H1 (cell line): ENCODE measurements around the gene MAP3K1. TPM values are rescaled to one million over a fixed set of nuclear protein-coding genes. Genes with fewer than 3 reads are reported as not detected.

ENCODE experiments used
- CTCF ChIA-PET: fragments of 300-600 bp; sonication (Branson Sonifier 250); formaldehyde crosslinking; loops from one replicate; lab custom pipeline; 2021; ENCODE audit not compliant: partially characterized antibody; lab: Charles Lee
- POLR2A ChIA-PET: fragments of 300-600 bp; sonication (Branson Sonifier 250); formaldehyde crosslinking; loops from one replicate; lab custom pipeline; 2021; ENCODE audit warnings: inconsistent platforms; ENCODE audit not compliant: partially characterized antibody; lab: Charles Lee
- DNase-seq, 2 experiments: peaks; one replicate each; pipeline versions ENCODE4 v3.0.0 to v3.0.0-alpha.2; 2010 to 2022; ENCODE audit warnings: low spot score in 2 of 2, low read depth in 1 of 2, mixed read lengths in 1 of 2
- FAIRE-seq: peaks from 2 replicates; lab custom pipeline; 2011; peaks lifted over from hg19 to GRCh38; lab: Jason Lieb, UNC
- H2AFZ ChIP-seq: 2 replicates; pipeline ENCODE4 v1.8.1; 2012; ENCODE audit warnings: low read length, inconsistent platforms
- H2AK5ac ChIP-seq: 2 replicates; pipeline ENCODE4 v1.6.1; 2013; ENCODE audit warnings: low read depth, low read length
- H2BK120ac ChIP-seq: replicated peaks from 2 replicates; pipeline ENCODE3; 2013; ENCODE audit warnings: low read depth, low read length, inconsistent platforms
- H2BK12ac ChIP-seq: 2 replicates; pipeline ENCODE4 v1.6.1; 2013; ENCODE audit warnings: low read depth, low read length
- H2BK15ac ChIP-seq: 2 replicates; pipeline ENCODE4 v1.6.1; 2013; ENCODE audit warnings: low read length
- H2BK20ac ChIP-seq: 2 replicates; pipeline ENCODE4 v1.6.1; 2013; ENCODE audit warnings: low read length
- H2BK5ac ChIP-seq: 2 replicates; pipeline ENCODE4 v1.6.1; 2013; ENCODE audit warnings: low read depth, low read length
- H3K14ac ChIP-seq: 2 replicates; pipeline ENCODE4 v1.6.1; 2013; ENCODE audit warnings: inconsistent platforms; ENCODE audit not compliant: insufficient read length
- H3K18ac ChIP-seq: 2 replicates; pipeline ENCODE4 v1.6.1; 2013; ENCODE audit warnings: low read length; ENCODE audit errors: extremely low read depth
- H3K23ac ChIP-seq: 2 replicates; pipeline ENCODE4 v1.6.1; 2013; ENCODE audit warnings: inconsistent platforms; ENCODE audit not compliant: insufficient read length
- H3K23me2 ChIP-seq: 2 replicates; pipeline ENCODE4 v1.6.1; 2013; ENCODE audit warnings: low read depth, low read length
- H3K27ac ChIP-seq: 2 replicates; pipeline ENCODE4 v1.6.1; 2011; ENCODE audit warnings: low read depth, low read length, inconsistent platforms
- H3K27me3 ChIP-seq, 4 experiments: replicated peaks in 1 of 4; 1 replicate in 1 of 4; 2 replicates in 3 of 4; pipeline versions ENCODE4 v1.6.1 to v1.8.1; 2011 to 2013; ENCODE audit warnings: low read length in 3 of 4, mild to moderate bottlenecking in 3 of 4, inconsistent platforms in 2 of 4, mixed read lengths in 2 of 4, moderate library complexity in 1 of 4; ENCODE audit not compliant: control insufficient read depth in 3 of 4, insufficient read depth in 3 of 4; ENCODE audit errors: extremely low read depth in 1 of 4
- H3K36me3 ChIP-seq, 4 experiments: 2 replicates each; pipeline versions ENCODE4 v1.6.1 to v1.8.1; 2011 to 2013; ENCODE audit warnings: mild to moderate bottlenecking in 4 of 4, low read length in 3 of 4, moderate library complexity in 2 of 4, control low read depth in 1 of 4, inconsistent platforms in 1 of 4; ENCODE audit not compliant: insufficient read depth in 4 of 4, control insufficient read depth in 2 of 4
- H3K4ac ChIP-seq: replicated peaks from 2 replicates; pipeline ENCODE3; 2013; ENCODE audit warnings: low read length, low read depth, mixed read lengths, inconsistent platforms; ENCODE audit not compliant: insufficient read length
- H3K4me1 ChIP-seq, 4 experiments: replicated peaks in 1 of 4; 1 replicate in 1 of 4; 2 replicates in 3 of 4; pipeline versions ENCODE4 v1.6.1 to v1.8.1; 2011 to 2013; ENCODE audit warnings: low read length in 3 of 4, inconsistent platforms in 2 of 4, mixed read lengths in 1 of 4; ENCODE audit not compliant: insufficient read depth in 4 of 4, control insufficient read depth in 3 of 4
- H3K4me2 ChIP-seq, 2 experiments: 2 replicates each; pipeline versions ENCODE4 v1.6.1 to v1.8.1; 2011 to 2013; ENCODE audit warnings: low read depth in 2 of 2, low read length in 2 of 2, control low read depth in 1 of 2, inconsistent platforms in 1 of 2, mild to moderate bottlenecking in 1 of 2; ENCODE audit not compliant: insufficient read depth in 1 of 2
- H3K4me3 ChIP-seq, 4 experiments: fragments of 200-600, 300-600 bp in 1 of 4; sonication (generic), shearing (Covaris generic), sonication (Bioruptor Twin) in 1 of 4; 2 replicates each; pipeline versions ENCODE4 v1.5.1 to v1.8.1; 2011 to 2016; ENCODE audit warnings: low read length in 4 of 4, low read depth in 3 of 4, control low read depth in 2 of 4, inconsistent platforms in 2 of 4, mild to moderate bottlenecking in 2 of 4, mixed read lengths in 1 of 4, moderate library complexity in 1 of 4; ENCODE audit not compliant: insufficient read depth in 2 of 4; ENCODE audit errors: extremely low read depth in 1 of 4
- H3K56ac ChIP-seq: replicated peaks from 2 replicates; pipeline ENCODE3; 2013; ENCODE audit warnings: low read depth, mild to moderate bottlenecking, mixed read lengths, low read length, inconsistent platforms; ENCODE audit not compliant: insufficient read length
- H3K79me1 ChIP-seq: 2 replicates; pipeline ENCODE4 v1.6.1; 2013; ENCODE audit warnings: low read depth, low read length, control low read depth
- H3K79me2 ChIP-seq, 2 experiments: 2 replicates each; pipeline versions ENCODE4 v1.6.1 to v1.8.1; 2012 to 2013; ENCODE audit warnings: low read length in 2 of 2, mild to moderate bottlenecking in 2 of 2, inconsistent platforms in 1 of 2; ENCODE audit not compliant: insufficient read depth in 2 of 2, control insufficient read depth in 1 of 2
- H3K9ac ChIP-seq, 4 experiments: replicated peaks in 1 of 4; 1 replicate in 1 of 4; 2 replicates in 3 of 4; pipeline versions ENCODE4 v1.6.1 to v1.8.1; 2011 to 2013; ENCODE audit warnings: low read depth in 3 of 4, low read length in 3 of 4, control low read depth in 2 of 4, mild to moderate bottlenecking in 2 of 4, moderate library complexity in 2 of 4, inconsistent platforms in 1 of 4; ENCODE audit errors: extremely low read depth in 1 of 4
- H3K9me3 ChIP-seq, 2 experiments: 2 replicates each; pipeline versions ENCODE4 v1.6.1 to v1.8.1; 2012 to 2013; ENCODE audit warnings: mild to moderate bottlenecking in 2 of 2, moderate library complexity in 2 of 2, control low read depth in 1 of 2, inconsistent platforms in 1 of 2, low read depth in 1 of 2, low read length in 1 of 2, mixed read lengths in 1 of 2; ENCODE audit not compliant: insufficient read depth in 2 of 2
- H4K20me1 ChIP-seq, 2 experiments: replicated peaks in 1 of 2; 2 replicates each; pipeline versions ENCODE3 to v1.8.1; 2011 to 2013; ENCODE audit warnings: inconsistent platforms in 2 of 2, low read length in 2 of 2, mild to moderate bottlenecking in 1 of 2; ENCODE audit not compliant: insufficient read depth in 2 of 2, control insufficient read depth in 1 of 2
- H4K5ac ChIP-seq: 2 replicates; pipeline ENCODE4 v1.6.1; 2013; ENCODE audit warnings: low read length, low read depth, mixed read lengths, inconsistent platforms; ENCODE audit not compliant: insufficient read length
- H4K8ac ChIP-seq: 2 replicates; pipeline ENCODE4 v1.8.0; 2013; ENCODE audit warnings: mild to moderate bottlenecking, moderate library complexity, low read length, inconsistent platforms; ENCODE audit not compliant: insufficient read depth; ENCODE audit errors: extremely low read depth
- H4K91ac ChIP-seq: replicated peaks from 2 replicates; pipeline ENCODE3; 2013; ENCODE audit warnings: low read length, mixed read lengths, inconsistent platforms; ENCODE audit not compliant: insufficient read length
- BACH1 ChIP-seq: IDR thresholded peaks from 2 replicates; pipeline ENCODE4 v1.6.1; 2012; ENCODE audit warnings: low read length, improper control_type of control experiment
- CBX8 ChIP-seq: fragments of 300-800, 300-1000 bp; sonication (generic); IDR thresholded peaks from 2 replicates; pipeline ENCODE4 v1.7.1; 2016; ENCODE audit warnings: low read depth, low read length, borderline replicate concordance
- CEBPB ChIP-seq: IDR thresholded peaks from 2 replicates; pipeline ENCODE4 v1.6.1; 2012; ENCODE audit warnings: low read depth, low read length
- CHD1 ChIP-seq: IDR thresholded peaks from 2 replicates; pipeline ENCODE4 v1.6.1; 2012; ENCODE audit warnings: low read depth, low read length, improper control_type of control experiment
- CTBP2 ChIP-seq: IDR thresholded peaks from 2 replicates; pipeline ENCODE4 v1.7.0; 2011; ENCODE audit warnings: borderline replicate concordance, mild to moderate bottlenecking, moderate library complexity, mixed read lengths, low read length; ENCODE audit not compliant: insufficient read depth, insufficient read length
- MAFK ChIP-seq: IDR thresholded peaks from 2 replicates; pipeline ENCODE4 v1.6.1; 2012; ENCODE audit warnings: low read depth, mild to moderate bottlenecking, improper control_type of control experiment, low read length
- NRF1 ChIP-seq: IDR thresholded peaks from 2 replicates; pipeline ENCODE4 v1.6.1; 2011; ENCODE audit warnings: mild to moderate bottlenecking, low read depth, low read length, improper control_type of control experiment
- POLR2AphosphoS5 ChIP-seq: IDR thresholded peaks from 2 replicates; pipeline ENCODE4 v1.6.1; 2011; ENCODE audit warnings: low read depth, low read length
- SIX5 ChIP-seq: IDR thresholded peaks from 2 replicates; pipeline ENCODE4 v1.6.1; 2011; ENCODE audit warnings: mild to moderate bottlenecking, low read depth, low read length
- WGBS, 2 experiments: shearing (Covaris generic) in 1 of 2; methylation state at CpG; one replicate each; pipeline versions ENCODE4 v1.1.6 to v1.1.7; 2013 to 2015; ENCODE audit warnings: low lambda C conversion rate in 2 of 2, mixed read lengths in 2 of 2, inconsistent platforms in 1 of 2, low coverage in 1 of 2, missing lambda C conversion rate in 1 of 2; ENCODE audit not compliant: insufficient replicate concordance in 2 of 2, insufficient coverage in 1 of 2, insufficient read length in 1 of 2; ENCODE audit errors: extremely low coverage in 1 of 2, missing lambda C conversion rate in 1 of 2; 5-methylcytosine and 5-hydroxymethylcytosine counted together
- polyA plus RNA-seq, 7 experiments: library from polyadenylated mRNA; depleted of rRNA in 3 of 7; stranded (reverse) in 5 of 7; unstranded in 2 of 7; fragments of >200 nt in 5 of 7; fragments of 200-250 nt in 2 of 7; gene quantifications; 1 replicate in 5 of 7; 2 replicates in 1 of 7; 4 replicates in 1 of 7; pipeline versions ENCODE4 v1.2.1 to v1.2.3, GENCODE V29; 2011 to 2013; ENCODE audit warnings: missing spikeins in 2 of 7, mixed read lengths in 2 of 7
- total RNA-seq: library from RNA; stranded (reverse); fragmentation: NEBNext Ultra II Directional; extraction: Animal tissue kit (Norgen Biotek cat#: 25700); gene quantifications from 2 replicates; pipeline ENCODE4 v1.2.1, GENCODE V29; 2021

The MAP3K1 gene
- total and polyA plus RNA-seq, 2 of the 8 experiments (the other 6 are each of a cell fraction or from before 2014, with no cell fraction given): 3.9 to 11.8 TPM

DNA sequence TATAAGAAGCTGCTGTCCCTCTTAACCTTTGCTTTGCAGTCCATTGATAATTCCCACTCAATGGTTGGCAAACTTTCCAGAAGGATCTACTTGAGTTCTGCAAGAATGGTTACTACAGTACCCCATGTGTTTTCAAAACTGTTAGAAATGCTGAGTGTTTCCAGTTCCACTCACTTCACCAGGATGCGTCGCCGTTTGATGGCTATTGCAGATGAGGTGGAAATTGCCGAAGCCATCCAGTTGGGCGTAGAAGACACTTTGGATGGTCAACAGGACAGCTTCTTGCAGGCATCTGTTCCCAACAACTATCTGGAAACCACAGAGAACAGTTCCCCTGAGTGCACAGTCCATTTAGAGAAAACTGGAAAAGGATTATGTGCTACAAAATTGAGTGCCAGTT is 66.2 kb downstream of the MAP3K1 start:
- Histone ChIP-seq H2BK15ac (no peak overlapping the region), H2BK5ac (no peak overlapping the region), H4K8ac (no peak overlapping the region), H3K27ac (no peak overlapping the region), H4K91ac (no peak overlapping the region), H3K79me2 (no peaks in the 10 kb centered on the region), H4K20me1 (no peaks in the 10 kb centered on the region), H3K4me1 (no peaks in the 10 kb centered on the region), H3K27me3 (no peaks in the 10 kb centered on the region), H4K5ac (no peak overlapping the region), H2BK120ac (no peak overlapping the region), H2AFZ (no peak overlapping the region), H2AK5ac (no peak overlapping the region), H3K23ac (no peak overlapping the region), H3K36me3 (peaks cover 2 to 21% (median 13%) of the 10 kb centered on the region in 4 experiments; a peak in 6 of 8 replicates), H3K18ac (no peak overlapping the region), H3K14ac (no peak overlapping the region), H2BK20ac (no peak overlapping the region), H3K9ac (no peak overlapping the region), H3K79me1 (no peaks in the 10 kb centered on the region), H3K4me2 (no peak overlapping the region), H3K4ac (no peak overlapping the region), H3K9me3 (no peaks in the 10 kb centered on the region), H3K4me3 (no peak overlapping the region), H3K56ac (no peak overlapping the region), H2BK12ac (no peak overlapping the region), H3K23me2 (no peaks in the 10 kb centered on the region)
- no peak for DNase-seq
- ChIA-PET CTCF (no interaction called here), POLR2A (no interaction called here)
- no peak for FAIRE-seq
- 91% methylated on average over 5 of the region's 5 CpGs; no CpG with 5 or more reads in 1 of the 2 experiments for WGBS, 2 experiments
- TF ChIP-seq CTBP2: no peak
- TF ChIP-seq BACH1: no peak
- no peak for TF ChIP-seq MAFK
- no peak for TF ChIP-seq NRF1
- no peak for TF ChIP-seq CEBPB
- TF ChIP-seq POLR2AphosphoS5: no peak
- no peak for TF ChIP-seq CHD1
- no peak for TF ChIP-seq CBX8
- no peak for TF ChIP-seq SIX5
